OCI-LY1 (cell line): ENCODE results near the gene LPCAT1.

Experiments
- H2AFZ ChIP-seq: fragments of 200-600 bp; sonication (generic), shearing (Covaris generic); 2 replicates; pipeline ENCODE4 v1.6.0; 2014; ENCODE audit warnings: antibody characterized with exemption, mild to moderate bottlenecking, low read length
- H3F3A ChIP-seq: fragments of 200-600 bp; sonication (generic), shearing (Covaris generic); 2 replicates; pipeline ENCODE4 v1.6.0; 2014; ENCODE audit warnings: mild to moderate bottlenecking, antibody characterized with exemption, low read length, moderate library complexity; ENCODE audit not compliant: insufficient read depth
- H3K27ac ChIP-seq: fragments of 200-600 bp; sonication (generic); 2 replicates; pipeline ENCODE4 v1.5.1; 2014; ENCODE audit warnings: low read length, mixed run types, mild to moderate bottlenecking, low read depth; ENCODE audit not compliant: poor library complexity, severe bottlenecking
- H3K27me3 ChIP-seq: fragments of 200-600 bp; sonication (generic); 2 replicates; pipeline ENCODE4 v1.6.0; 2014; ENCODE audit warnings: antibody characterized with exemption, mild to moderate bottlenecking, low read length, moderate library complexity; ENCODE audit not compliant: insufficient read depth
- H3K36me3 ChIP-seq: fragments of 200-600 bp; sonication (generic); 2 replicates; pipeline ENCODE4 v1.6.1; 2014; ENCODE audit warnings: mild to moderate bottlenecking, antibody characterized with exemption, low read length, moderate library complexity, mixed read lengths; ENCODE audit not compliant: insufficient read depth
- H3K4me1 ChIP-seq: fragments of 200-600 bp; sonication (generic); 2 replicates; pipeline ENCODE4 v1.5.1; 2014; ENCODE audit warnings: mild to moderate bottlenecking, low read length, moderate library complexity; ENCODE audit not compliant: insufficient read depth, severe bottlenecking
- H3K4me2 ChIP-seq: fragments of 200-600 bp; sonication (generic), shearing (Covaris generic); 2 replicates; pipeline ENCODE4 v1.6.1; 2014; ENCODE audit warnings: low read length
- H3K4me3 ChIP-seq: fragments of 200-600 bp; sonication (generic); 2 replicates; pipeline ENCODE4 v1.5.1; 2014; ENCODE audit warnings: low read length, low read depth, mild to moderate bottlenecking, mixed read lengths; ENCODE audit not compliant: poor library complexity, severe bottlenecking
- H3K79me2 ChIP-seq: fragments of 200-600 bp; shearing (Covaris generic); 2 replicates; pipeline ENCODE4 v1.6.1; 2016; ENCODE audit warnings: mixed run types, low read length, mixed read lengths; ENCODE audit not compliant: insufficient read depth
- H3K9ac ChIP-seq: fragments of 200-600 bp; sonication (generic), shearing (Covaris generic); 2 replicates; pipeline ENCODE4 v1.6.1; 2014; ENCODE audit warnings: mild to moderate bottlenecking, low read length, mixed read lengths
- H3K9me2 ChIP-seq: fragments of 200-600 bp; sonication (generic), shearing (Covaris generic); 2 replicates; pipeline ENCODE4 v1.6.1; 2014; ENCODE audit warnings: low read depth, mild to moderate bottlenecking, low read length, mixed read lengths
- H3K9me3 ChIP-seq: fragments of 200-600 bp; shearing (Covaris generic); 2 replicates; pipeline ENCODE4 v1.6.1; 2014; ENCODE audit warnings: low read length, mixed read lengths
- H4K20me1 ChIP-seq: fragments of 200-600 bp; sonication (generic), shearing (Covaris generic); 2 replicates; pipeline ENCODE4 v1.6.0; 2016; ENCODE audit warnings: mild to moderate bottlenecking, low read length; ENCODE audit not compliant: insufficient read depth
- CTCF ChIP-seq: fragments of 200-600 bp; sonication (generic), shearing (Covaris generic); IDR thresholded peaks from 2 replicates; pipeline ENCODE4 v1.5.1; 2017; ENCODE audit warnings: mild to moderate bottlenecking, antibody characterized with exemption, low read length, moderate library complexity, mixed read lengths
- EZH2 ChIP-seq: fragments of 200-600 bp; sonication (generic), shearing (Covaris generic); IDR thresholded peaks from 2 replicates; pipeline ENCODE4 v1.8.0; 2017; ENCODE audit warnings: borderline replicate concordance, mixed run types, mild to moderate bottlenecking, antibody characterized with exemption, low read length, moderate library complexity, mixed read lengths

LPCAT1 gene

DNA sequence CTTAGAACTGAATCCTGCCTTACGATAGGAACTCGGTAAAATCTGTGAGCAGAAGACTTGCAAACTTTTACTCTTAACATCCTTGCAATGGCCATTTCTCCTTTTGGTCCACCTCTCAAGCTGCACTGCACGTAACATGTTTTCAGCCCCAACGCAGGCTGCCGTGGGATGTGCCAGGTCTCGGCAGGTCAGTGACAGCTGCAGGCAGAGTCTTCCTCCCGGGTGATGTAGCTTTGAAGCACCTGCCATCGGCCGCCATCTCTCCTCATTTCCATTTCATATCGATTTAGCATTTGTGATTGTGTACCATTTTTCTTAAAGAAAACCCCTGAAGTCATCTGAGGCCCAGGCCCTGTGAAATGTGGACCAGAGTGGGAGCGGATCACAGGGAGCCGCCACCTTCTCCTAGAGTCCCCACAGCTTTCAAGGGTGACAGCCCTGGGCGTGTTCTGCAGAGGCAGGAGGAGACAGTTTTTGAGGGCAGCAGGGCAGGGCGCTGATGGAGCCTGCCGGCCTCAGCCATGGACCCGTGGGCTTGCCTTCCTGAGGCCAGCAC, 25.8 kb upstream of the LPCAT1 start:
- H3K4me3 ChIP-seq: no peak overlapping the region
- TF ChIP-seq EZH2 (no peak), CTCF (no peak)
- peaks cover 9% of the 10 kb centered on the region for H3K27me3 ChIP-seq
- no peak overlapping the region; the same call in 1 of the 2 replicates for H3K4me2 ChIP-seq
- H3K27ac ChIP-seq: no peak overlapping the region
- H3K36me3 ChIP-seq: no peaks in the 10 kb centered on the region
- H2AFZ ChIP-seq: no peak overlapping the region
- H3K4me1 ChIP-seq: no peaks in the 10 kb centered on the region
- H3K9me2 ChIP-seq: no peaks in the 10 kb centered on the region
- no peak overlapping the region for H3K9ac ChIP-seq
- H4K20me1 ChIP-seq: no peaks in the 10 kb centered on the region
- H3K79me2 ChIP-seq: no peaks in the 10 kb centered on the region
- no peaks in the 10 kb centered on the region for H3K9me3 ChIP-seq
- no peaks in the 10 kb centered on the region for H3F3A ChIP-seq

DNA sequence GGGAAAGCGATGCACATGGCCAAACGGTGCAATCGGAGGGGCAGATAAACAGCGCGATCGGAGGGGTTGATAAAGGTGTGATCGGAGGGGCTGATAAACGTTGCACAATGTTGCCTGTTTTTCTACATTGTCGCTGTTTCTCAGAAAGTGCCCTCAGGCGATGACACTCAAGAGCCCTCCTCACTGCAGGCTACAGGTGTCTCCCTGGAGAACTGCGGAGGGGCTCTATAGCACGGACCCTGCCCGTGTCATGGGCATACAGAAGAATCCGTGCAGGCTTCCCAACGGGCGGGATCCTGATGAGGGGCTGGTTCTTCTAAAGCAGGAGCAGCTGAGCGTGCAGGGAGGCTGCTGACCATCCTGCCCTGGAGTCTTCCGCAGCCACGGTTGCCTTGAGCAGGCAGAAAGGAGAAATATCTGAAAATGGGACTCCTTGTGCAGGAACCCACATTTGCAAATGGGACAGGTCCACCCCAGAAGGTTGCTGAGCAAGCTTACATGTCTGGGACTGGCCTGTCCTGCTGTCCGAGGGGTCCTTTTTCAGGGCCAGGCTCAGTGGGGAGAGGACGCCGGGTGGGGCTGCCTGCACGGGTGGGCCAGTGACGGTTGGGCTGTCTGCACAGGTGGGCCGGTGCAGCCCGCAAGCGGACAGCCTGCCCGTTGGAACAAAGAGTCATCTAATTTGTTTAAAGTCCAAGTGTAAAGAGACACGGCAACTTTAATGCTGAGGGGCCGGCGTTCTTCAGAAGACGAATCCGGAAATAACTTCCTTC, 25.1 kb upstream of the LPCAT1 start:
- H3K4me3 ChIP-seq: no peak overlapping the region
- no peak overlapping the region for H2AFZ ChIP-seq
- H3F3A ChIP-seq: no peaks in the 10 kb centered on the region
- no peak overlapping the region for H3K27ac ChIP-seq
- H3K4me1 ChIP-seq: no peaks in the 10 kb centered on the region
- no peaks in the 10 kb centered on the region for H3K36me3 ChIP-seq
- no peaks in the 10 kb centered on the region for H4K20me1 ChIP-seq
- peaks cover 9% of the 10 kb centered on the region for H3K27me3 ChIP-seq
- TF ChIP-seq CTCF: no peak
- no peak for TF ChIP-seq EZH2
- no peak overlapping the region; the same call in 1 of the 2 replicates for H3K4me2 ChIP-seq
- no peak overlapping the region for H3K9ac ChIP-seq
- H3K79me2 ChIP-seq: no peaks in the 10 kb centered on the region
- no peaks in the 10 kb centered on the region for H3K9me3 ChIP-seq
- no peaks in the 10 kb centered on the region for H3K9me2 ChIP-seq

DNA sequence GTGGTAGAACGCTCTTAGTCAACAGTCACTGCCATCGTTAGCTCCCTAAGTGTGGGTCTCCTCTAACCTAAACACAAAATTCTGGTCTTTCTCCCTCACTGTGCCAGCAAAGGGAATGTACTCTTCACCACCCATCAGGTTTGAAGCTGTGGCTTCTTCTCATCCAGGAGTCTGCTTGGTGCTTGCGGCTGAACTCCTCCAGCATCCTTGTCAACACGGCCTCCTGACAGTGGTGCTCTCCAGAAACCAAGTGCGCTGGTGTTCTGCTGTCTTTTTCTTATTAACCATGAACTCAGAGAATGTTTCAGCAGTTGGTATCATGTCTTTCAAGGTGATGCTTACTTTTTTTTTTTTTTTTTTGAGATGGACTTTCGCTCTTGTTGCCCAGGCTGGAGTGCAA, 23.9 kb upstream of the LPCAT1 start:
- Histone ChIP-seq H3K4me1 (no peaks in the 10 kb centered on the region), H3K9me3 (no peaks in the 10 kb centered on the region), H3K79me2 (no peaks in the 10 kb centered on the region), H3K4me2 (no peak overlapping the region), H3K27ac (no peak overlapping the region), H4K20me1 (no peaks in the 10 kb centered on the region), H3F3A (no peaks in the 10 kb centered on the region), H3K27me3 (peaks cover 9% of the 10 kb centered on the region), H3K4me3 (no peak overlapping the region), H3K36me3 (no peaks in the 10 kb centered on the region), H3K9me2 (no peaks in the 10 kb centered on the region), H3K9ac (no peak overlapping the region), H2AFZ (no peak overlapping the region)
- TF ChIP-seq EZH2: no peak
- TF ChIP-seq CTCF: no peak
